Dedifferentiated amniotic fluid mesenchymal stem cell (primary cell): ENCODE results near the gene GALT.

ENCODE experiments used
- DNase-seq: peaks from one replicate; pipeline ENCODE4 v3.0.0-alpha.2; 2016; ENCODE audit errors: extremely low spot score

GALT gene

GRCh38 chr9:34646211-34647083 is at the start of gene GALT:
Gene GALT (plus strand): TSS chr9:34646675. CDS start chr9:34646705, 30 bp downstream.
- peak; percentile 62 for DNase-seq

DNA sequence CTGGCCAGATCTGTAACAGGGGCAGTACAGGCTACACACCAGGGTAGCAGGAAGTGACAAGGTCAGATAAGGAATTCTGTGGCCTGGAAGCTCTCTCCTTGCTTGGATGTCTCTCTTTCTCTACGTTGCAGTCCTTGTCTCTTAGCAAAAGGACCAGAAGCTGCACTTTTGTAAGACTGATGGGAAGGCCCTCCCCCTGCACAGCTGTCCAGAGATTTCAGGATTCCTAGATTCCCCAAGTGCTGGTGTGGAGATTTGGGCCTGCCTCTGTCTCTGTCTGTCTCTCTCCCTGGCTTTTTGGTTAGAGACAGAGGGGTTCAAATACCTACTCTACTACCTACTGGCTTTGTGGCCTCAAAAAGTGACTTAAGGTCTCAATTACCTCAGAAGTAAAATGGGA is 46.9 kb upstream of the GALT start:
- DNase-seq: no peak

GRCh38 chr9:34600908-34601307 is 45.6 kb upstream of the GALT start:
- DNase-seq: no peak

- no peak for DNase-seq
These were observed 44.4 kb upstream of the GALT start for GRCh38 chr9:34601937-34602573.

DNA sequence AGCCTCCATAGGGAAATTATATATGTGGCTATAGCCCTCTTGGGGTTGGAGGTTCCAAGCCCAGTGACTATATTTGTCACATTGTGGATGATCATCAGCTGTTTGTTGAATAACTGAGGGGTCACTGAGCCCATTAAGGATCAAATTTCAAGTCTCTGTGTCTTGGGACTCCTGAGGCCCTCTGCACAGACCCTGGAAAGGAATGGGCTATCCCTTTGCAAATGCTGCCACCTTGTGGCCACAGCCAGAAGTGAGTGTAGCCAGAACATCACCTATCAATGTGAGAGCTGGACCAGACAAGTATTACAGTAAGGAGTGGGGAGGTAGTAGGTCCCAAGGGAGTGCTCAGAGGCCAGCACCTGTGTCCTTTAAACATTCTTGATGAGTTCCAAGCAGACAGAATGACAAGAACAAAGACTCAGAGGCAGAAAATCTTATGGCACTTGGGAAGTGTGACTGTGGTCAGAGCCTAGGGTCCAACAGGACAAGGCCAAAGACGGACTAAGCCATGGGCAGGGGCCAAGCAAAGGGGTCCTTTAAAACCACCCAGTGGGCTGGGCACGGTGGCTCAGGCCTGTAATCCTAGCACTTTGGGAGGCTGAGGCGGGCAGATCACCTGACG is 42.8 kb upstream of the GALT start:
- peak; percentile 72 for DNase-seq

- DNase-seq: no peak
These were observed 40.3 kb upstream of the GALT start for GRCh38 chr9:34606190-34606589.

- DNase-seq: no peak
These were observed 39.6 kb upstream of the GALT start for GRCh38 chr9:34606905-34607304.

GRCh38 chr9:34607331-34607730 is 39.1 kb upstream of the GALT start:
- no peak for DNase-seq

DNA sequence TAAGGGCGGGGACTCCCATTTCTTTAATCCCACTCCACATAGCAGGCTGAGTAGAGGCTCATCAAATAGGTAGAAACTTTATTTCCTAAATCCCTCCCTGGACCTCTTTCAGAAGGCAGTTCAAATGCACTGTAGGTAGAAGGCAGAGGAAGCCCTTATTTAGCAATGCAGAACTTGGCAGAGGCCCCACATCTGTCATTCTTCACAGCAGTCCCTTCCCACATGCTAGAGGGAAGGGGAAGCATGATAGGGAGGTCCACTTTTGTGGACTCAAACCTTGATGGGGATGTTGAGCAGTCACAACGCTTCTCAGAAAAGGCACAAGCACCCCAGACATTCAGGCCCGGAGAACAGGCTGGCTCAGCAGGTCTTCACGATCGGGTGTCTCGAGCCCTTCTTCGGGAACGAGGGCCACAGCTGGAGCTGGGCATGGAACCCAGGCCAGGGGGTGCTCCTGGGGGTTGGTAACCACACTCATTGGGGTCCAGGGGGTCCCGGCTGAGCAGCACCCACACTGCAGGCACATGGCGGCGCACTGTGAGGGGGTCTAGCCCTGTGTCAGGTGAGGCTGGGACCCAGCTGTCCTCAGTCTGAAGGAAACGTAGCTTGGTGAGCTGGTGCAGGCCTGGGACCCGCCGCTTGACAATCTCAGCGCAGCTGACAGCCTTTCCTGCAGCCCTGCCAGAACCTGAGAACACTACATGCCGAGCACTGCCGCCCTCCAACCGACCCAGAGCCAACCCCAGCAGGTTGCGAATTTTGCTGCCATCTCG is 35.9 kb upstream of the GALT start:
- DNase-seq: no peak

GRCh38 chr9:34611251-34611810 is 35.1 kb upstream of the GALT start:
- DNase-seq: no peak

GRCh38 chr9:34611811-34612787 is 34.4 kb upstream of the GALT start, which contains the start of gene RPP25L:
Gene RPP25L (minus strand): TSS chr9:34612097. CDS start chr9:34611296, 801 bp downstream.
- DNase-seq: peak; percentile 74

- peak; percentile 82 for DNase-seq
These were observed 33.6 kb upstream of the GALT start for GRCh38 chr9:34612788-34613390.

DNA sequence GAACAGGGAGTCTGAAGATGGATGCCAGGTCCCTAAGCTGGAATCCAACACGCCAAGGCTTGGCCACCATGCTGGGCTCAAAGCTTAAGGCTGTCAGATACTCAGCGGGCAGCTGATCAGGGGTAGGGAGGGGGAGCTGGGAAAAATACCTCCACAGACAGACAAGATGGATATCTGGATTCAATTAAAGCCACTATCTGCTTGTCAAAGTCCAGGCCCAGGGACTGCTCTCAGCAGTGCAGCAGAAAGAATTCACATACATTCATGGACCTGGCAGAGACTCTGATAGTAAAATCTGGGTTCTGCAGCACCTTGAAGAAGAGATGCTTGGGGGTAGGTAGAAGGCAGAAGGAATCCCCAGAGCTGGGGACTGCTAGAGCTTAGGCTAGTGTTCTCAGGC is 31.3 kb upstream of the GALT start:
- DNase-seq: no peak

- DNase-seq: peak; percentile 99
These were observed 26.1 kb upstream of the GALT start, which contains the start of gene DCTN3 for GRCh38 chr9:34620061-34620994. Gene DCTN3 (minus strand): TSS chr9:34620495. CDS start chr9:34620464, 31 bp downstream.

GRCh38 chr9:34623374-34624235 is 22.9 kb upstream of the GALT start:
- no peak for DNase-seq

DNA sequence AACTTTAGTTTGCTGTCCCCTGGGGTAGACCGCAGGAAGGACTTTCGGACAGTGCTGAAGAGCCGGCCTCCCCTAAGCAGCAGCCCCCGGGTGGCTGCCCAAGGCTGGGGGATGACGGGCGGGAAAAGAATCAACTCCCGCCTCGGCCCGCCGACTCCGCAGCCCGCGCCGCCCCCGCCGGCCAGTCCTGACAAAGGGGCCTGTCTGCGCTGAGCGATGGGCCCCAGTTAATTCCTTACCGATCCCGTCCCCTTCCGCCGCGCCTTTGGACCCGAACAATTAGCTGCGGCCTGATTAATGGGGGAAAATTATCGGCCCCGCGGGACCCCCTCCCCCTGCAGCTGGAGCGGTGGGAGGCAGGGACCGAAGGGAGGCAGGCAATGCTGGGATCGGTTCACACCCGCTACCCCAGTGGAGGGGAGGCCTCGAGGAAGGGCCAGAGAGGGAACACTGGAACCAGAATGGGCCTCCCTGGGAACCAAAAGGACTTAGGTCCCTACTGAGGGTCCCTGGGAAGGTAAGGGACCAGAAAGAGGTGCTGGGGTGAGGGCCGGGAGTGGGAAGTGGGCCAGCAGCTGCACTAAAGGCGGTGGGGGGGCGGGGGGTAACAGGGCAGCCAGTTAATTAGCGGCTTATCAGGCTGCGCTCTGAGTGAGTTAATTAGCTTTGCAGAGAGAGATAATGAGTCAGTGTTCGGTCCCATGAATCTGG is 21.8 kb upstream of the GALT start:
- no peak for DNase-seq

DNA sequence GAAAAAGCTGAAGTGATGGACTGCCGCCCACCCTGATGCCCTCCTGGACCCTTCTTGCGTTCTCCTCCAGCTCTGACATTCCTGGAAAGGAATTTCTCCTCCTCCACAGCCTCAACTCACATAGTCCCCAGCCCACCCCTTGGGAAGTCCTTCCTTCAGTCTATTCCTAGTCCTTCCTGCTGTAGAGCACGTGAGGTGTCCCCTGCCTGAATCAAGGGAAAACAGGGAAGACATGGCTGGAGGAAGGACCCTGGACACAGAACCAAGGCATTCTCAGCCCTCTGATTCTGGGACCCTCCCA is 21.3 kb upstream of the GALT start:
- DNase-seq: no peak
